GM19193 (cell line): Measurements from ENCODE around the gene LHX2.

Experiments used
- POLR2A ChIP-seq: IDR thresholded peaks from 4 replicates; pipeline ENCODE4 v1.6.1; 2011; ENCODE audit not compliant: insufficient read depth, insufficient read length; ENCODE audit errors: extremely low read depth

LHX2 gene

DNA sequence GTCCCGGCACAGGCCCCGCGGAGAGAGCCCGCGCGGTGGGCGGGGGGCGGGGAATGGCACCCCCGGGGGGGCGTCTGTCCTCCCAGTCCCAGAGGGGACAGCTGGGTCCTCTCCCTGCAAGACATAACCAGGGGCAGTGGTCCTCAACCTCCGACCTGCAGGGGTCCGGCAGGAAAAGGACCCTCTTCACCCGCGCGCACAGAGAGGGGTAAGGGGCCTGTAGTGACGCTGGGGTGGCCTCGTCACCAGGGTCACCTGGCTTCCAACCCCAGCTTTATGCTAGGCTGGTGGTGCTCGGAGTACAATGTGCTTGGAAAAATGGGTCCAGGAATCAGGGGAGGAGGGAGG, 34.2 kb downstream of the LHX2 start:
- no peak for TF ChIP-seq POLR2A

DNA sequence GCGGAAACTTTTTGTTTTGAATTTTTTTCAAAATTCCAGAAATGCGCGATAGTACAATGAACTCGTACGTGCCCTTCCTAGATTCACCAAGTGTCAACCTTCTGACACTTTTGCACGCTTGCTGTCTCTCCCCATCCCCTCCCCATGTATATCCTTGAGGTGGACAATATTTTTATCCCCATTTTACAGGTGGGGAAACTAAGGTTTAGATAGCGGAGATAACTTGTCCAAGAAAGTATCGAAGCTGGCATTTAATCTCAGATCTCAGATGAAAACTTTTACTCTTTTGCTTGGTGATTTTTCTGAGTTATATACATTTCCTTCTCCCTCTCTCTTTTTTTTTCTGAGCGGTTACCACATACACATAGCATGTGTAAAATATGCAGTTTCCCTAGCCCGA, 34.6 kb downstream of the LHX2 start:
- no peak for TF ChIP-seq POLR2A

DNA sequence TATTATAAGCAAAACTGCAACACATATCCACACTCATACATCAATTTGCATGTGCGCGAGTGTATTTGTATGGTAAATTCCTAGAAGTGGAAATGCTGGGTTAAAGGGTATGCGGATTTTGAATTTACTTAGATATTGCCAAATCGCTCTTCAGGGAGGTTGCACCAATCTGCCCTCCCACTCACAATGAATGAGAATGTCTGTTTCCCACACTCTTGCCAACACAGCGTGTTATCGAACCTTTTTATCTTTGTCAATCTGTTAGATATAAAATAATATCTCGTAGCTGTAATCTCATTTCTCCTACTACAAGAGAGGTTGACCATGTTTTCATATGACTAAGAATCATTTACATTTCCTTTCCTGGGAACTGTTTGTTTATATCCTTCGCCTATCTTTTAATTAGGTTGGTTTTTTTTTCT, 35.7 kb downstream of the LHX2 start:
- no peak for TF ChIP-seq POLR2A

DNA sequence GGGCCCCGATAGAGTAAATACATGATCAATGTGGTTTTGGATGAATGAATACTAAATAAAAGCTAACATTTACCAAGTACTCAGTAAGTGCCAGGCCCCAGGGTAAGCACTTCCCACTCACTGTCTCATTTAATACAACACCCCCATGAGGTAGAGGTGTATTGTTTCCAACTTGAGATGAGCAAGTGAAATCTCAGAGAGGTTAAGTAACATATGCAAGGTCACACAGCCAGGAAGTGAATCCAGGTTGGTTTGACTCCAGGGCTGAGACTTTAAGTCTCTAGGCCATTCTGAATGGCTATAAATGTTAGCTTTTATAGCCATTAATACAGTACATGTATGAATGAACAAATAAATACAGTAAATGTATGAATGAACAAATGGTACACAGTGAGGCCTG, 39.4 kb downstream of the LHX2 start:
- no peak for TF ChIP-seq POLR2A

DNA sequence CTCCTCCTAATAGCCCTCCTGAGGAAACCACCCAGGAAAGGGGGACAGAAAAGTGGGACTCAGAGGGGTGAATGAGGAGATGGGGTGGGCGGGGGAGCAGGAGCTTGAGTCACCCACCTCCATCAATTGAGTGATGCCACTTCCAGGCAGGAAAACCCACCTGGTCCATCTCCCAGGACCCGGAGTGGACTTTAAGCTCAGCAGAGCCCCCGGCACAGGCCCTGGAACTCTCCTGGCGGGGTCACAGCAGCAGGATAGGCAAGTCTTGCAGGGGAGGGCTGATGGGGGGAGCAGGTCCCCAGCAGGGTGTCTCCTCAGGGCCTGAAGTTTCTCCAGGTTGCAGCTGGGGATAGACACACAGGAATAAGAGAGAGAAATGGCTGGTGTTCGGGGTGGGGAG, 40.8 kb downstream of the LHX2 start:
- no peak for TF ChIP-seq POLR2A

DNA sequence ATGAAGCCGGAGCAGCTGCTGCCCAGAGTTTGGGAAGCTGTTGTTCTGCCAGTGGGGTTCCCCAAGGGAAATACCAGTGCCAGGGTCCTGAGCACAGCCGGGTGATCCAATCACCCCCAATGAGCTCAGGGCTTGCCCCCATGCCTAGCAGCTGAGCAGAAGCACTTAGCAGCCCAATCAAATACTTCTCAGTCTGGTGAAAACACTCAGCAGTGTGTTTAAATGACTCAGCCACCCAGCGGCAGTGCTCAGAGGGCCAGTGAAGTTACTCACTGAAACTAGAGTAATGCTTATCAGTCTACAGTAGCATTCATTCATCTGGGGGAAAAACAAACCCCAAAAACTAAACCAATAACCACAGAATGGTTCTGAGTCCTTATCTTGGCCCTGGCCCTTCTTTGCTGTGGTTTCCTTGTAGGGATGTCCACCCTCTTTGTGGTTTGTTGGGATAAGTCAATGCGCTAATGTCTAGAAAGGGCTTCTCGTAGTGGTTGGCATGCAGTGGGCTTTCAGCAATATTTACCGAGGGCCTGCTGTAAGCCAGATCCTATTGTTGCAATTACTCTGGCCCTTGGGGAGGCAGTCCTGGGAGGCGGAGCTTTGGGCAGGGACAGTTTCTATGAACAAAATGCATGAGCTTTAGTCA, 43.1 kb downstream of the LHX2 start:
- TF ChIP-seq POLR2A = no peak

DNA sequence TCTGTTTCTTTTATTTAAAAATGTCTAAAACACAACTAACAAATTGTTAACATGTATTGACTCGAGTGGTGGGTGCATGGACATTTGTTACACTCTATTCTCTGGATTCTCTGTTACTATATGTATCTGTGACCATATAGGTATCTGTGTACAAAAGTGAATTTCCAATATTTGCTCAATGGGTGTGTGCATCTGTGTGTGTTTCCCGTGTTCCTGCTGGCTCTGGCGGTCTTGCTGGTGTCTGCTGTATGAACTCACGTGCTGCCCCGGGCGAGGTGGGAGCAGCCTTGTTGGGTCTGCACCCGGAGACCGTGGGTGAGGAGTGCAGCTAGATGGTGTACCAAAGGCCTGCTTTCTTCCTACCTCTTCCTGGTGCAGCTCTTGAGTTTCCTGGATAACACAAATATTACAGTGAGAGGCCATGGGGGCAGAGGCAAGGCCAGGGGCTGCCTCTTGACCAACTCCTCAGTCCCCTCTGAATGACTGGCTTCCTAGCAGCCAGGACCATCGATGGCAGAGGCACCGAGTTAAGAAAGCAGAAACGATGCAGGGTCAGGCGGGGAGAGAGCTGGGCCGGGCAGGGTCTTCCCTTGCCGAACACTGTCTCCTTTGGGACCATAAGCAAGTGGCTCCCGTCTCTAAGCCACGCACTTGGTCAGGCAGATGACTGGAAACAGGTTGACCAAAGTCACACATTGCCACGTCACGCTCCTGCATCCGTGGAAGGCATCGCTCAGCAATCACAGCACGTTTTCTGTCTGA, 49.5 kb downstream of the LHX2 start:
- no peak for TF ChIP-seq POLR2A

DNA sequence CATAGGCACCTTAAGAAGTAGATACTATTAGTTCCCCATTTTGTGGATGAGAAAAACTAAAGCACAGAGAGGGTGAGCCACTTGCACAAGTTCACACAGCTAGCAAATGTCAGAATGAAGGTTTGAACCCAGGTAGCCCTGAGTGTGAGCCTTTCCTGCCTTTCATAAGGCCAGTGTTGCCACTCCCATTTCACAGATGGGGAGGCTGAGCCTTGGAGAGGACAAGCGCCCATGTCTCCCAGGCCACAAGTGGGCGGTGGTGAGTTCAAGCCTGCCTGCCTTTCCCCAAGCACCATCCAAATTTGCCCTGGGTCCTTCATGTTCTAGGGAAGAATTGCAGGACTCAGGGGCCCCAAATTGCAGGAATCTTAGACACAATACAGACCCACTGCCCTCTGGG, 50.6 kb downstream of the LHX2 start:
- no peak for TF ChIP-seq POLR2A

DNA sequence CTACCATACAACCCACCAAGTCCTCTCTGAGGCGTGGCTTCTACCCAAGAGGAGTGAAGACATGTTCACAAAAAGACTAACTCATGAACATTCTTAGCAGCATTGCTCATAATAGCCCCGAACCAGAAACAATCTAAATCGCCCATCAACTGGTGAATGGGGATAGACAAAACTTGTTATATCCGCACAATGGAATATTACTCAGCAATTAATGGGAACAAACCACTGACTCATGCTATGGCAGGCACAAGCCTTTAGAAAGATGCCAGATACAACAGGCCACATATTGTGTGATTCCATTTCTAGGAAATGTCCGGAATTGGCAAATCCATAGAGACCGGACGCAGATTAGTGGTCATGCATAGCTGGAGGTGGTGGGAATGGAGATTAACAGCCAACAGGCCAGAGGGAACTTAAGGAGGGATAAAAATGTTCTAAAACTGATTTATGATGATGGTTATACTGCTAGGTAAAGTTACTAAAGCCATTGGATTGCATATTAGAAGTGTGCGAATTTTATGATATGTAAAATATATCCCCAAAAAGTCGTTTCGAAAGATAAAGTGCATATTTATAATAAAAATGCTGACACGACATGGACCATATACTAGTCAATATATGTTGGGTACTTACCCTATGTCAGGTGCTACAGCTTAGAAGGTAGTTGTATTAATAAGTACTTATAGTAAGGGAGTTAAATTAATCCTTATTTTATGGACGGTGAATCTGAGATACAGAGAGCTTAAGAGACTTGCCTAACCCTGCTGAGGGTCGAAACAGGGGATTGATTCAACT, 55.4 kb downstream of the LHX2 start:
- TF ChIP-seq POLR2A = no peak

DNA sequence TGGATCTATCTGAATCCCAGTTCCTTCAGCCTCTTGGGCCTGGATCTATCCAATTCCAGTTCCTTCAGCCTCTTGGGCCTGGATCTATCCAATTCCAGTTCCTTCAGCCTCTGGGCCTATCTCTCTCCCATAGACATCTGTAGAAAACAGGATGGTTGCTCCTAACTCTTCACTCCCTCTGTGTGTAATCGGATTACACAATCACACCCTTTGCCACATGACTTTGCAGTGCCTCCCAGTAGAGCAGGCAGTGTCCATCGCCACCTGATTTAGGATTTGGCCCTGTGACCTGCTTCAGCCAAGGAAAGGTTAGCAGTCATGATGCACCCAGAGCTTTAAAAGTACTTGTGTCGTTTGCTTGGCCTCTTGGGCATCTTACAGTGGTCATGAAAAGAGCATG, 56.7 kb downstream of the LHX2 start:
- TF ChIP-seq POLR2A = no peak

DNA sequence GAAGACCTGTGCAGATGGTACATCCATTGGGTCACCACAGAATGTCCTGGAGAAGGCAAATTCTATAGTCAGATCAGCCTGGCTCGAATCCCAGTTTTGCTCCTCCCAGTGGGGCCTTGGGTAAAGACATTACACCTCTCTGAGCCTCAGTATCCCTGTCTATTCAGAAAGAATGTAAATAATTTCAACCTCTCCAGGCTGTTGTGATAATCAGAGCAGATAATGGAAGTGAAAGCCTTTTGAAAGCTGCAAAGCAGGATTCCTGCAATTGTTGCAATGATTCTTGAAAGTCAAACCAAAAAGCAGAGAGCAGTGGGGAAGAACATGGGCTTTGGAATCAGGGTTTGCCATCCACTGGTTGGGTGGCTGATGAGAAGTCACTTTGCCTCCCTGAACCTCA, 63.2 kb downstream of the LHX2 start:
- TF ChIP-seq POLR2A = no peak

DNA sequence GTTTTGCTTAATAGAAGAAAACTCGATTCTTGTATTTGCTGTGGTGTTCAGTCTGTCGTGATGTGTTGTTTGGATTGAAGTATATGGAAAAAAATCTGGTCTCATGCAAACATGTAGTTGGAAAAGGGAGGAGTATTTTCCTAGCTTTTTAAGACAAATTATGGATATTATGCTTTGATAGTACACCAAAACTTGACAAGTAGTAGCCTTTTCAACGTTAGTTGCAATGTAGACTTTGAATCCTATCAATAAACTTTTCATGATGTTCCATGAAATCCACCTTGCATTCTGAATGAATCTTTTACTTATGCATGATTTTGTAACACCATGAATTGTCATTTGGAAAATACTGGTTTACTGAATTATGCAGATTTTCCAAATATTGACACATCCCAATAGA, 64.2 kb downstream of the LHX2 start:
- no peak for TF ChIP-seq POLR2A

DNA sequence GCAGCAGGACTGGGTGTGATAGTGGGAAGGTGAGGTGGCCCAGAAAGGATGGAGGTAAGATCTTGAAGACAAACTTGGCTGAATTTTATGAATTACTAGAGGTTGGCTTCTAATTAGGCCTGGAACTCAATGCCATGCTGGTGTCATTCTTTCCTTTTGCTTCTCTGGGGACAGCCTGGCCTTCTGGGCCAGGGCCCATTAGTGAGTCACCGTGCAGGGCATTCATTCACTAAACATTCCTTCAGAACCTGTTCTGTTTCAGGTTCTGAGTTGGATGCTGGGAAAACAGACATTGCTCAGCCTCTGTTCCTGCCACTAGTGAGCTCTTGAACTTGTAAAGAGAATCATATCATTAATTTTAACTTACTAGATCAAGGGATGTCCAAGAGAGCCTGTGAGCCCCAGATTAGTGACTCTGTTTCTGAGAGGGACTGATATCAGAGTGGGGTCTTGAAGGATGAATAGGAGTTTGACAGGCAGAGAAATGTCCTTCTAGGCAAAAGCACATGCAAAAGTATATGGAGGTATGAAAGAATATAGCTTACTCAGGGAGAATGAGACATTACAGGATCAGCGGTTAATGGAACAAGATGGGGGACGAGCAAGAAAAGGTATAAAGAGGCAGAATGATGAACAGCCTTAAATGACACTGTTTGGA, 66.5 kb downstream of the LHX2 start:
- TF ChIP-seq POLR2A = no peak

DNA sequence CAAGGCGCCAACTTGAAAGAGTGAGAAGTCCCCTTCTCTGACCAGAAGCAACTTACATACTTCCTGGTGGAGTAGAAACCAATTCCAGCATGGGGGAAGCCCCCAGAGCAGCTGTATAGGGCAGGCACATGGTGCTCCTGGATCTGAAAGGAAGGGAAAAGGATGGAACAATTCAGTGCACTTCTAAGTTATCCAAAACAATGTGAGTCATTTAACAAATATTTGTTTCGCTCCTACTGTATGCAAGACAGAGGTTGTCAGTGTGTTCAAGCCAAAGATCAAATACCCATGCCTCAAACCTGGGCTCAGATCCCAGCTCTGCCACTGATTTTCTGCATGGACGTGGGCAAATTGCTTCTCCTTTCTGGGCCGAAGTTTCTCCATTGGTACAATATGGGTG, 67.1 kb downstream of the LHX2 start:
- no peak for TF ChIP-seq POLR2A

DNA sequence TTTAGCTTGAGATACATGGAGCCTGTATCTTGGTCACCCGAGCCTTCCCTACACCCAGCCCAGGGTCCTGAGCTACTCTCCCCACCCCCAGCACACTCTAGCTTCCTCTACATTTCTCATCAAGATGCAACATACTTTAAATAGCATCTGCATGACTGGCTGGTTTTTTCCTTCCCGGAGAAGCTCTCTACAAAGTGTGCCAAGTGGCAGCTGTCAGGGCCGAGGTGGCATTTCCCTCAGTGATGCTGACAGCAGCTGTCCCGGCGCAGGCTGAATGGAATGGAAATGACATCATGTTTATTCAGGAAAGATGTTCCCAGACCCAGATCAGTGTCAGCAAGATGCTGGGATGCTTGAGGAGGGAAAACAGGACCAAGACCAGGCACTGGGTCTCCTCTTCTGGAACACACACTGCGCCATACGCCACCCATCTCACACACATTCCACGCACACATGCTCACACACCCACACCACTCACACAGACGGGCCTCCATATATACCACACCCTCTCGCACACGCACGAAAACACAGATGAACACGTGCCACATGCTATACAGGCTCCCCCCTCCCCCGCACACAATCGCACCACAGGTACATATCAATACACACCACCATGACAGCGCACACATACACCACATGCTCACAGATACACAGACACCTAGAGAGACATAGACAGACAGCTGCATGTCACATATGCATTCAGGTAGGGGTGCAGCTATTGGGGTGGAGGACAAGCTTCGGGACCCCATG, 67.8 kb downstream of the LHX2 start:
- no peak for TF ChIP-seq POLR2A
